Parathyroid adenoma (tissue), 2 donors: Measurements from ENCODE around the gene TMEM123.

Source experiments
- H2AFZ ChIP-seq: fragments of 300-600 bp; sonication (generic); one replicate; pipeline ENCODE4 v1.7.0; 2017; ENCODE audit warnings: antibody characterized with exemption, mild to moderate bottlenecking
- H3K27ac ChIP-seq: fragments of 300-600 bp; sonication (generic); one replicate; pipeline ENCODE4 v1.7.0; 2017
- H3K27me3 ChIP-seq: fragments of 300-600 bp; sonication (generic); one replicate; pipeline ENCODE4 v1.7.0; 2017; ENCODE audit warnings: low read length; ENCODE audit not compliant: control insufficient read depth, insufficient read depth
- H3K36me3 ChIP-seq: fragments of 300-600 bp; sonication (generic); one replicate; pipeline ENCODE4 v1.7.0; 2017; ENCODE audit warnings: low read length; ENCODE audit not compliant: control insufficient read depth, insufficient read depth
- H3K4me1 ChIP-seq: fragments of 300-600 bp; sonication (generic); one replicate; pipeline ENCODE4 v1.7.0; 2017; ENCODE audit warnings: control low read depth
- H3K4me2 ChIP-seq: fragments of 300-600 bp; sonication (generic); one replicate; pipeline ENCODE4 v1.7.0; 2017; ENCODE audit warnings: low read length
- H3K4me3 ChIP-seq: fragments of 300-600 bp; sonication (generic); one replicate; pipeline ENCODE4 v1.7.0; 2017; ENCODE audit warnings: low read depth, low read length
- H3K79me2 ChIP-seq: fragments of 300-600 bp; sonication (generic); one replicate; pipeline ENCODE4 v1.7.0; 2017; ENCODE audit warnings: control low read depth
- H3K9ac ChIP-seq: fragments of 300-600 bp; sonication (generic); one replicate; pipeline ENCODE4 v1.7.0; 2017; ENCODE audit warnings: mild to moderate bottlenecking
- H3K9me3 ChIP-seq: fragments of 300-600 bp; sonication (generic); one replicate; pipeline ENCODE4 v1.7.0; 2017; ENCODE audit warnings: low read length; ENCODE audit not compliant: control insufficient read depth
- TF ChIP-seq, protein P1 (sequence below): fragments of 300-600 bp; sonication (generic); IDR thresholded peaks from one replicate; pipeline ENCODE4 v1.7.0; 2017; ENCODE audit warnings: antibody characterized with exemption, mild to moderate bottlenecking
- donor health status: primary hyperparathyroidism.

TMEM123 gene

DNA sequence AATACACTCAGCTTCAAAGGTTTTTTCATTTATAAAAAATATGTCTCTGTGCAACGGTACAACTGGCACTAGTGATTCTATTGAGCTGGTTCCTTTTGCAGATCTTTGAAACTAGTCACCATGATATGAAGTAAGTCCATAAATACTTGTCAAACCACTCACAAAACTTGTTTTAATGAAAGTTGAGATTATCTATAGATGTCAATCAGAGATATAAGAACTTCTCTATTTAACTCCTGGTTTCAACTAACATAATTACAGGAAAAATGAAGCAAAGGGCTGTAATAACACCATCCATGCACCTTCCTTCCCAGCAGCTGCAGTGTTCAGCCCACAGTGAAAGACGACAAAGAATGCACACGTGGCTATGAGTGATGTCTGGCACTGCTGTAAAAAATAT is 44.7 kb downstream of the TMEM123 start:
- H3K27me3 ChIP-seq: no peaks in the 10 kb centered on the region
- H3K27ac ChIP-seq: no peak overlapping the region
- TF ChIP-seq, protein P1, sequence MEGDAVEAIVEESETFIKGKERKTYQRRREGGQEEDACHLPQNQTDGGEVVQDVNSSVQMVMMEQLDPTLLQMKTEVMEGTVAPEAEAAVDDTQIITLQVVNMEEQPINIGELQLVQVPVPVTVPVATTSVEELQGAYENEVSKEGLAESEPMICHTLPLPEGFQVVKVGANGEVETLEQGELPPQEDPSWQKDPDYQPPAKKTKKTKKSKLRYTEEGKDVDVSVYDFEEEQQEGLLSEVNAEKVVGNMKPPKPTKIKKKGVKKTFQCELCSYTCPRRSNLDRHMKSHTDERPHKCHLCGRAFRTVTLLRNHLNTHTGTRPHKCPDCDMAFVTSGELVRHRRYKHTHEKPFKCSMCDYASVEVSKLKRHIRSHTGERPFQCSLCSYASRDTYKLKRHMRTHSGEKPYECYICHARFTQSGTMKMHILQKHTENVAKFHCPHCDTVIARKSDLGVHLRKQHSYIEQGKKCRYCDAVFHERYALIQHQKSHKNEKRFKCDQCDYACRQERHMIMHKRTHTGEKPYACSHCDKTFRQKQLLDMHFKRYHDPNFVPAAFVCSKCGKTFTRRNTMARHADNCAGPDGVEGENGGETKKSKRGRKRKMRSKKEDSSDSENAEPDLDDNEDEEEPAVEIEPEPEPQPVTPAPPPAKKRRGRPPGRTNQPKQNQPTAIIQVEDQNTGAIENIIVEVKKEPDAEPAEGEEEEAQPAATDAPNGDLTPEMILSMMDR: no peak

DNA sequence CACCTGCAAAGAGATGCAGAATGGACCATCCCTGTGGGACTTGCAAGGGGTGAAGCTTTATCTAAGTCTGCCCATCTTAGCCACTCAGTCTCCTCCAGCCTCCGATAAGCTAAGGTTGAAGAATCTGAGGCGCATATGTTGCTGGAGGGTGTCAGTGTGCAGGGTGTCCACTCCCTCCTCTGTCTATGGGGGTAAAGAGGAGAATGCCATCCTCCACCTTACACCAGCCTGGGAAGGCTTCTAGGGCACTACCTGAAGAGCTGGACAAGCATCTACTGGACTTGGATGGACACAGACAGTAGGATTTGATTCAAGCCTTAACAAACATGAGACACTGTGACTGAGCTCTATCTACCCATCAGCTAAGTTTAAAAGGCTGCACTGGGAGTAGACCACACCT is 46.5 kb downstream of the TMEM123 start:
- H2AFZ ChIP-seq: no peak overlapping the region
- H3K27me3 ChIP-seq: no peaks in the 10 kb centered on the region
- no peak overlapping the region for H3K4me2 ChIP-seq
- H3K4me3 ChIP-seq: no peak overlapping the region
- no peaks in the 10 kb centered on the region for H3K36me3 ChIP-seq
- H3K79me2 ChIP-seq: no peaks in the 10 kb centered on the region
- no peaks in the 10 kb centered on the region for H3K9me3 ChIP-seq
- H3K27ac ChIP-seq: no peak overlapping the region
- H3K4me1 ChIP-seq: no peaks in the 10 kb centered on the region
- TF ChIP-seq, protein P1: no peak
- no peak overlapping the region for H3K9ac ChIP-seq

More for the DNA sequence above, 44.7 kb downstream of the TMEM123 start:
- Histone ChIP-seq H3K4me2 (no peak overlapping the region), H3K4me3 (no peak overlapping the region), H2AFZ (no peak overlapping the region), H3K9ac (no peak overlapping the region), H3K4me1 (no peaks in the 10 kb centered on the region), H3K79me2 (no peaks in the 10 kb centered on the region), H3K9me3 (no peaks in the 10 kb centered on the region), H3K36me3 (no peaks in the 10 kb centered on the region)

DNA sequence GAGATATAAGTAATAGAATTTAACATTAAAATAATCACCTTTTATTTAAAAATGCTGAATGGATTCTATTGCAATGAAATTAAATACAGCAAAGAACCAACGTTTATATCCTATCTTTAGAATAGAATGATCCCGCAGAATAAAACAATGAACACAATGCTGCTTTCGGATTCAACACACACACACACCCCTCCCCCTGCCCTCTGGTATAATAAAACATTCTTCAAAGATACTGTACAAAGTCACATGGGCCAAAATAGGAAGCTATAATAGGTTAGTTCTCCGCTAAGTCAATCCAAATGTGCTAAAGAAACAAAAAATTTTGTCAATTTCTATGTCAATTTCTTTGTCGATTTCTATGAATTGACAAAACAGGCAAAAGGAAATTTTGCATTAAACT is 47.1 kb downstream of the TMEM123 start:
- H3K4me1 ChIP-seq: no peaks in the 10 kb centered on the region
- no peaks in the 10 kb centered on the region for H3K9me3 ChIP-seq
- no peak overlapping the region for H3K4me2 ChIP-seq
- H3K79me2 ChIP-seq: no peaks in the 10 kb centered on the region
- no peaks in the 10 kb centered on the region for H3K36me3 ChIP-seq
- TF ChIP-seq, protein P1: no peak
- H3K9ac ChIP-seq: no peak overlapping the region
- no peak overlapping the region for H3K27ac ChIP-seq
- H3K4me3 ChIP-seq: no peak overlapping the region
- H2AFZ ChIP-seq: no peak overlapping the region
- H3K27me3 ChIP-seq: no peaks in the 10 kb centered on the region

DNA sequence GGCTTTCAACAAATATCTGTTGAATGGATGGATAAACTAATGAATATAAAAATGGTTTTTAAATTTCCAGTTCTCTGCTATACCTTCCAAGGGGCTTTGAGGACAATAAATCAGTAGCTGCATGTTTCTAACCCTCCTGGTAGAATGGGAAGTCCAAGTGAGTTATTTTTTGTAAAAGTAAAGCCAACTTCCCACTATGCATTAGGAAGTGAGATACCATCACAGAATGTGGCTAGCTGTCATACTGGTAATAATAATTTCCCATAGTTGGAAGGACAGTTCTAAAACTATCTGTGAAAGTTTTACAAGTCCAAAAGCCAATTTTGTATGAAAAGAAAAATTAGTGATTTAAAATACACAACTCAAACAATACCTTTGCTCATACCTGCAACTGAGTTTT is 50.0 kb downstream of the TMEM123 start:
- Histone ChIP-seq H3K4me2 (no peak overlapping the region), H3K27ac (no peak overlapping the region), H3K4me3 (no peak overlapping the region), H3K9me3 (no peaks in the 10 kb centered on the region), H3K27me3 (no peaks in the 10 kb centered on the region), H2AFZ (no peak overlapping the region), H3K9ac (no peak overlapping the region), H3K36me3 (no peaks in the 10 kb centered on the region), H3K79me2 (no peaks in the 10 kb centered on the region), H3K4me1 (no peaks in the 10 kb centered on the region)
- TF ChIP-seq, protein P1: no peak

DNA sequence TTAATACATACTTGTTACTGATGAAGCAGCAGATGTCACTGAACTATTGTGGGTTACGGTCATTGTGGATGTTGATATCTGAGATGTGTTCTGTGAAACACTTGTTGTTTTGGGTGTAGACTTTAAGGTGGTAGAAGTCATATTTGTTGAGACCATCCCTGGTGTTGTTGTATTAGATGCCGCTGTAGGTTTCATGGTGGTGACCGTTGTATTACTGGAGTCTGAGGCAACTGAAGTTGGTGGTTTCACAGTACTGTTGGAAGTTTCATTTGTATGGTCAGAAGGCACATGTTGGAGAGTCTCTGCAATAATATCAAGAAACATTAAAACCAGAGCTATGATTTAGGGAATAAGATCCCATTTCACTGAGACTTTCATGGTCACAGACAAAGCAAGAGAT is 50.7 kb downstream of the TMEM123 start:
- TF ChIP-seq, protein P1: no peak
- no peaks in the 10 kb centered on the region for H3K79me2 ChIP-seq
- H3K9me3 ChIP-seq: no peaks in the 10 kb centered on the region
- H3K27me3 ChIP-seq: no peaks in the 10 kb centered on the region
- no peak overlapping the region for H3K4me2 ChIP-seq
- H3K4me1 ChIP-seq: no peaks in the 10 kb centered on the region
- H3K36me3 ChIP-seq: no peaks in the 10 kb centered on the region
- no peak overlapping the region for H2AFZ ChIP-seq
- no peak overlapping the region for H3K4me3 ChIP-seq
- H3K27ac ChIP-seq: no peak overlapping the region
- no peak overlapping the region for H3K9ac ChIP-seq
